ENCODE measurements around the gene HDAC4.

- TF ChIP-seq XRCC4 (IDR thresholded peaks at IDR 0.05; ENCODE audit: extremely low read depth, insufficient read depth, insufficient read length) (no peak), CTCF (IDR thresholded peaks at IDR 0.05 in 2 of 3, conservative IDR thresholded peaks at IDR 0.05 in 1 of 3; ENCODE audit: insufficient read depth in 2 of 3, low read depth in 1 of 3, low read length in 3 of 3) (no peak), E2F6 (IDR thresholded peaks at IDR 0.05; ENCODE audit: borderline replicate concordance in 1 of 2, extremely low read depth in 1 of 2, insufficient read depth in 1 of 2, insufficient read length in 1 of 2, low read depth in 1 of 2, low read length in 1 of 2, poor library complexity in 1 of 2, severe bottlenecking in 1 of 2) (no peak)
Measured at GRCh38 chr2:239265681-239266433, 135.0 kb downstream of the HDAC4 start.
